SK-N-MC (cell line): Measurements from ENCODE around the gene SMIM14.

Experiments used
- EZH2 ChIP-seq: fragments of 200-600 bp; sonication (generic); IDR thresholded peaks from one replicate; pipeline ENCODE4 v1.6.1; 2017; ENCODE audit warnings: antibody characterized with exemption
- POLR2AphosphoS5 ChIP-seq: IDR thresholded peaks from 2 replicates; pipeline ENCODE4 v1.6.1; 2012; ENCODE audit warnings: mild to moderate bottlenecking, low read depth, low read length, borderline replicate concordance

- TF ChIP-seq EZH2 (no peak), POLR2AphosphoS5 (no peak)
These were observed 122.2 kb downstream of the SMIM14 start for GRCh38 chr4:39516407-39516966.
